HG02938 (cell line): Measurements from ENCODE around the gene TFF2.

ENCODE experiments used
- ATAC-seq: cut with Tn5 transposase; IDR thresholded peaks from one replicate; pipeline ENCODE4 v1.9.1; 2021; ENCODE audit warnings: mild to moderate bottlenecking, moderate library complexity; ENCODE audit not compliant: unreplicated experiment

Gene TFF2

DNA sequence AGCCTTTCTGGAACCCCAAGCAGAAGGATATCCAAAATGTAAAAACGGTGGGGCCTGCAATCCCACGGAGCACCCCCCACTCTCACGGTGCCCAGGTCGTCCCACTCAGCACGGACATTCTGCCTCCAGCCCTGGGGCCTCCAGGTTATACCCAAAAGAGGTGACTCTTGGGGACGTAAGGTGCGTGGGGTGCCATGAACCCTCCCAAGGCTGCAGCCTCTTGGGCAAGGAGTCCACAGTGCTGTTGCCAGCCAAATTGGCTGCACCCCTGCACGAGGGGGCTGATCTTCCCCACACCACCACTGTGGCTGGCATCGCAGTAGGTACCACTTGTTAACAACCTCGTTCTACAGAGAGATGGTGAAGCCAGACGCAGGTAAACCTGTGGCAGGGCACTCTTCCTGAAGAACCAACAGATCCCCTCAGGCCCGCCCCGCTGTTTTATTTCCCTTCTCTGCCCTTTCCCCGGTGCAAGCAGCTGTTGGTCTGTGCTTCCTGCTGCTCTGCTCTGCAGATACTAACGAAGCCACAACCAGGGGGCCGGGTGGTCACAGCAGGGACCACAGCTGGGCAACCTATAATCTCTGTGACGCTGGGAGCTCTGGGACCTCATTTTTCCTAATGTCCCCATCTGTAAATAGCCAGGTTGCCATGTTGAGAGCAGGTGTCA lies 44.3 kb downstream of the TFF2 start:
- no peak for ATAC-seq

- ATAC-seq, result no peak
Observed at GRCh38 chr21:42305707-42306147, 45.1 kb downstream of the TFF2 start.

- ATAC-seq, result no peak
Observed at GRCh38 chr21:42304556-42305454, 46.0 kb downstream of the TFF2 start.

DNA sequence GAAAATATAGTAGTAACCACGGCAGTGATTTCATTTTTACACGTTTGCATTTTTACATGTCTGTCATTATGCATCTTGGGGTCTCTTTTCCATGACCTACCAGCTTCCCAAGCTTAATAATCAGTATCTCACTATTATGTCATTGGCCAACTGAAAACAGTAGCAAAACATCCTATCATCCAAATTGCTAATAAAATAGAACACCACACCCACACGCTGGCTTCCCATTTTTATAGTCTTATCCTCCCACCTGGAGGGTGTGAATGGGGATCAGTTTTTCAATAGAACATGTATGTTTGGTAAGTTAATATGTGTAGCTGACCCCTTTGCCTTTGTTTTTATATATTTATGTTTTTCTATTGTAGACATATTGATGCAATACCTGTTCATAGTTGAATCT lies 47.4 kb downstream of the TFF2 start:
- ATAC-seq, result no peak

GRCh38 chr21:42302794-42303193 lies 48.0 kb downstream of the TFF2 start:
- no peak for ATAC-seq

DNA sequence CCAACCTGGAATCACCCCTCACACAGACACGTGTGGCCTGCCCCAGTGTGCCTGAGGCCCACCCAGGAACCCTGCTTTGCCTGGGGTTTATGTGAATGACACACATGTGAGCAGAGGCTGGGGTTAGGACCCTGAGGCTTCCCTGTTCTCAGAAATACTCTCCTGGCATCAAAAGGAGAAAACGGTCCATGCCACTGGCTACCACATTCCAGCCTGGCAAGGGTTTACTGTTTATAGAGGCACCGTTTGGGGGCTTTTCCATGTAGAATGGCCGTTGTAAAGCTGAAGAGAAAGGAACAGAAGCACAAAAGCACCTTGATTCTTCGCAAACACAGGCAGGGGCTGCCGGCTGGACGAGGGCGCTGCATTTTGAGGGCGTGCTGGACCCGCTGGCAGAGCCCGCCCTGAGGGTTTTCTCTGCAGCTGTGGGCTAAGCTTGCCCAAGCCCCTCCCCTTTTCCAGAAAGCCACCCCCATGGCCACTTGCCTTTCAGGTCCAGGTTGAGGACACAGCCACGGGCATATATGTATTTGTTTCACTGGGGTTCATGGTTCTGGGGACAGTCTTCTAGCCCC lies 48.6 kb downstream of the TFF2 start:
- no peak for ATAC-seq

- no peak for ATAC-seq
Observed at GRCh38 chr21:42301371-42302075, 49.3 kb downstream of the TFF2 start.

GRCh38 chr21:42300956-42301355 lies 49.8 kb downstream of the TFF2 start:
- ATAC-seq, result no peak

DNA sequence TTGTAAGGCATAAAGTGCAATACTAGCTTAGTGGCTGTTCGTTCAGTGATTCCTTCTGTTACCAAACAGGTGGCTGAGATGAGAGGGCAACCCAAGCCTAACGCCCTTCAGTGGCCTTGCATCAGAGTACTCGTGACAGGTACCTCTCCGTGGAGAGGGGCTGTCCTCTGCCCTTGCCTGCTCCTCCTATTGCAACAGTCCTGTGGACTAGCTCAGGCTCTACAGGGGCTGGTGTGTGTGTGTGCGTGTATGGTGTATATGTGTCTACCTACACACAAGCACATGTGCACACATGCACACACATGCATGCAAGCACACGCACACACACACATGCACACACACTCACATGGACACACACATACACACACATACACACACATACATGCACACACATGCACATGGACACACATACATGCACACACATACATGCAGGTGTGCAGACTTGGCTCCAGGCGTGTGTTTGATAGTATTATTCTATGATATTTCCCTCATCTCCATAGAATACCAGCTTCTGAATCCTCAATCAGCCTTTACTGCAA lies 50.7 kb downstream of the TFF2 start:
- ATAC-seq, result no peak

DNA sequence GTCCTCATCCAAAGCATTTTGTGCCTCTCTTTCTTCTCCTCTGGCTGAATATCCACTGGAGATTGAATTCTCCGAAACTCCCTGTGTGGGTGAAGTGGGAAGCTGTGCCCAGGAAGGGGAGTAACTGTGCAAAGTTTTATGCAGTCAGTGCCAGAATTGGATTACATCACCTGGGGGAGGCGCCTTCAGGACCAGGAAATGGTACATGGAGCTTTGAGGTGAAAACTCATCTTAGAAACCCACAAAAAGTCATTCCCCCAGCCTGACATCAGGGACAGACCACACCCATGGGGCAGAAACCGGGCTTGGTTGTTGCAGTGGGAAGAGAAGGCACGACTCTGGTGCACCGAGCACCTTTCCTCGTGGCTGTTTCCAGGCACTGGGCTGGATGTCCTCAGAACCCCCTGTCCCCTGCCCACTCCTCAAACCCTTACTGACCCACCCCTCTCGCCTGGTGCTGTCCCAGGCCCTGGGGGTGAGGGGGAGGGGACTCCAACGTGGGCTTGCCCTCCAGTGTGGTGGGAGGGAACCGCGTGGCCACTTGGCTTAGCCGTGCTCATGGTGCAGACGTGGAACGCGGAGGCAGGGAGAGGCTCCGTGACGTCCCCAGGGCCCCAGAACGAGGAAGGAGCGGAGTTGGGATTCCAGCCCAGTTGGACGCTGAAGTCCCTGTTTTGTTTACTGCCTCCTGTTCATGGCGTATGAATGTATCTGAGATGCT lies 51.3 kb downstream of the TFF2 start:
- ATAC-seq, result no peak

GRCh38 chr21:42298657-42299056 lies 52.1 kb downstream of the TFF2 start:
- ATAC-seq, result no peak

DNA sequence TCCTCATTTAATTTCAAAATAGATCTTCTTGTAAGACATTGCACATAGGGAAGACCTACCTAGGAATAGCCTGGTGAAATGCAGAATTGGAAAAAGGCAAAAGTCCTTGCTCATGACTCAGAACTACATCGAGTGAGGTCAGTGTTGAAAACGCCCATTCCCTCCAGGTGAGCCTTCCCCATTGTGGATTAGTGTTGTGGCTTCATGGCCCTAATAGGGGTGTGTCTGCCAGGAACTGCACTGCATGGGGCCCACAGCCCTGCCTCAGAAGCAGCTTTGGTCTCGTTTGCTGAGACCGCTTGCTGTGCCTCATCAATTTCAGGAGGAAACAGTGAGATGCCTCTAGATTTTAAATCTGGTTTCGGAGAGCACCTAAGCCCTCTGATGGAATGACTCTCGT lies 52.6 kb downstream of the TFF2 start:
- no peak for ATAC-seq

- no peak for ATAC-seq
Observed at GRCh38 chr21:42297377-42297776, 53.4 kb downstream of the TFF2 start.

DNA sequence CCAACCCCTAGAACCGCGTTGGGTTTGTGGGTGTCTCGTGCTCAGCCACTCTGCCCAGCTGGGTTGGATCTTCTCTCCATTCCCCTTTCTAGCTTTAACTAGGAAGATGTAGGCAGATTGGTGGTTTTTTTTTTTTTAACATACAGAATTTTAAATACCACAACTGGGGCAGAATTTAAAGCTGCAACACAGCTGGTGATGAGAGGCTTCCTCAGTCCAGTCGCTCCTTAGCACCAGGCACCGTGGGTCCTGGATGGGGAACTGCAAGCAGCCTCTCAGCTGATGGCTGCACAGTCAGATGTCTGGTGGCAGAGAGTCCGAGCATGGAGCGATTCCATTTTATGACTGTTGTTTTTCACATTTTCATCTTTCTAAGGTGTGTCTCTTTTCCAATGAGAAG lies 54.3 kb downstream of the TFF2 start:
- no peak for ATAC-seq
